Colonic mucosa (tissue), 4 donors: ENCODE results near the gene LZTFL1. TPM values are rescaled to one million over a fixed set of nuclear protein-coding genes. Genes with fewer than 3 reads are reported as not detected.

Experiments used
- DNase-seq: peaks from one replicate; pipeline ENCODE4 v3.0.0-alpha.2; 2020
- H3K27ac ChIP-seq: fragments of 200-600 bp; one replicate; pipeline ENCODE4 v1.8.0; 2021
- H3K27me3 ChIP-seq: fragments of 200-600 bp; one replicate; pipeline ENCODE4 v1.8.0; 2021
- H3K36me3 ChIP-seq: fragments of 200-600 bp; one replicate; pipeline ENCODE4 v1.8.0; 2021
- H3K4me1 ChIP-seq: fragments of 200-600 bp; one replicate; pipeline ENCODE4 v1.8.0; 2021; ENCODE audit warnings: mild to moderate bottlenecking
- H3K4me3 ChIP-seq: fragments of 200-600 bp; one replicate; pipeline ENCODE4 v1.8.0; 2021
- H3K9ac ChIP-seq, 2 donors: one replicate each; pipeline ENCODE4 v1.7.0; 2013; ENCODE audit warnings: control low read depth in 2 of 2, low read depth in 2 of 2, low read length in 2 of 2
- H3K9me3 ChIP-seq: fragments of 200-600 bp; one replicate; pipeline ENCODE4 v1.8.0; 2021
- intact Hi-C: fragments of 100-400 bp; cut with DNase I; formaldehyde crosslinking; loops from one replicate; pipeline ENCODE4 v1.14.1; 2022
- total RNA-seq, 2 donors: library from RNA; stranded (reverse); fragmentation: NEBNext Ultra II Directional in 1 of 2; extraction: Animal tissue kit (Norgen Biotek cat#: 25700) in 1 of 2; gene quantifications; one replicate each; pipeline ENCODE4 v1.2.1, GENCODE V29; 2021
- TF ChIP-seq, protein P1 (sequence below): fragments of 200-600 bp; IDR thresholded peaks from one replicate; pipeline ENCODE4 v1.8.0; 2022; ENCODE audit warnings: antibody characterized with exemption, mild to moderate bottlenecking
- donor health status: healthy.
- donor health status: DM: no; HTN: no; CAD: no.
- donor health status: DM: no; HTN: no; CAD: no.

Gene LZTFL1, protein sequence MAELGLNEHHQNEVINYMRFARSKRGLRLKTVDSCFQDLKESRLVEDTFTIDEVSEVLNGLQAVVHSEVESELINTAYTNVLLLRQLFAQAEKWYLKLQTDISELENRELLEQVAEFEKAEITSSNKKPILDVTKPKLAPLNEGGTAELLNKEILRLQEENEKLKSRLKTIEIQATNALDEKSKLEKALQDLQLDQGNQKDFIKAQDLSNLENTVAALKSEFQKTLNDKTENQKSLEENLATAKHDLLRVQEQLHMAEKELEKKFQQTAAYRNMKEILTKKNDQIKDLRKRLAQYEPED
- 10 to 100 TPM; 10.5 to 11.4 TPM for total RNA-seq

DNA sequence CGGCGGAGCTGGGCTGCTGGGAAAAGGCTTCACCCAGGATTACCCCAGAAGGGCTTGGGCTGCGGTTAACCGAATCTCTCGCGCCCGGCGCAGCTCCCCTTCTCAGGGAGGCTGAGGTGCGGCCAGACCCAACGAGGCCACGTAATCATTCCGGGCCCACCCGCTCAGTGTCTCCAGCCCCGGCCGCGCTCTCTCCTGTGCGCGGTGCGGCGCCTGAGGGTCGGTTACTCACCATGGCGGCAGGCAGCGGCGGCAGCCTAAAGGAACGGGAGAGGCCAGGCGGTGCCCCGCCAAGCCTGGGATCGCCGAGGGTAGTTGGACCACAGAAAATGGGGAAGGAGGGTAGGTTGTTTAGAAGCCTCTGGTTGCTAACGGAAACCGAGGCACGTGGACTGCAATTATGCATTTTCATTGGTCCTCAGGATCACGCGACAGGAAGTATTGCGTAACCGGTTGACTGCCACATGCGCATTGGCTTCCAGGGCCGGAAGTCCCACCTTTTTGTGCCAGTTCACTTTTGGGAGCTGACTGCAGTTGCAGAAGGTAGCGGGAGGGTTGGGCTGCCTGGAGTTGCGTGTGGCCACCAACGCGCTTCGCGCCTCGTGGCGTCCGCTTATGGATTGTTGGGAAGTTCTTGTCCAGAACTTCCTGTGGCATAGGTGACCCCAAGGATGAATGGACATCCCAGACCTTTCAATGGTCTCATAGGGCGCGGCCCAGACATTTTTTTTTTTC lies at the start of gene LZTFL1:
TSS of gene LZTFL1 (minus strand) at position 363 of the 735 bp plus-strand sequence. CDS start at position 235, 128 bp downstream.
- TF ChIP-seq, protein P1, sequence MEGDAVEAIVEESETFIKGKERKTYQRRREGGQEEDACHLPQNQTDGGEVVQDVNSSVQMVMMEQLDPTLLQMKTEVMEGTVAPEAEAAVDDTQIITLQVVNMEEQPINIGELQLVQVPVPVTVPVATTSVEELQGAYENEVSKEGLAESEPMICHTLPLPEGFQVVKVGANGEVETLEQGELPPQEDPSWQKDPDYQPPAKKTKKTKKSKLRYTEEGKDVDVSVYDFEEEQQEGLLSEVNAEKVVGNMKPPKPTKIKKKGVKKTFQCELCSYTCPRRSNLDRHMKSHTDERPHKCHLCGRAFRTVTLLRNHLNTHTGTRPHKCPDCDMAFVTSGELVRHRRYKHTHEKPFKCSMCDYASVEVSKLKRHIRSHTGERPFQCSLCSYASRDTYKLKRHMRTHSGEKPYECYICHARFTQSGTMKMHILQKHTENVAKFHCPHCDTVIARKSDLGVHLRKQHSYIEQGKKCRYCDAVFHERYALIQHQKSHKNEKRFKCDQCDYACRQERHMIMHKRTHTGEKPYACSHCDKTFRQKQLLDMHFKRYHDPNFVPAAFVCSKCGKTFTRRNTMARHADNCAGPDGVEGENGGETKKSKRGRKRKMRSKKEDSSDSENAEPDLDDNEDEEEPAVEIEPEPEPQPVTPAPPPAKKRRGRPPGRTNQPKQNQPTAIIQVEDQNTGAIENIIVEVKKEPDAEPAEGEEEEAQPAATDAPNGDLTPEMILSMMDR = no peak
- Histone ChIP-seq H3K27ac (no peak within 1 kb of the TSS), H3K9me3 (no peaks in the 10 kb centered on the region), H3K9ac (peak within 1 kb of the TSS; percentile 62 to 85), H3K4me3 (peak within 1 kb of the TSS; percentile 98), H3K4me1 (peaks cover 3% of the 10 kb centered on the region), H3K36me3 (no peaks in the 10 kb centered on the region), H3K27me3 (no peaks in the 10 kb centered on the region)
- peak; percentile 95 for DNase-seq
- intact Hi-C loops = no loop called here

DNA sequence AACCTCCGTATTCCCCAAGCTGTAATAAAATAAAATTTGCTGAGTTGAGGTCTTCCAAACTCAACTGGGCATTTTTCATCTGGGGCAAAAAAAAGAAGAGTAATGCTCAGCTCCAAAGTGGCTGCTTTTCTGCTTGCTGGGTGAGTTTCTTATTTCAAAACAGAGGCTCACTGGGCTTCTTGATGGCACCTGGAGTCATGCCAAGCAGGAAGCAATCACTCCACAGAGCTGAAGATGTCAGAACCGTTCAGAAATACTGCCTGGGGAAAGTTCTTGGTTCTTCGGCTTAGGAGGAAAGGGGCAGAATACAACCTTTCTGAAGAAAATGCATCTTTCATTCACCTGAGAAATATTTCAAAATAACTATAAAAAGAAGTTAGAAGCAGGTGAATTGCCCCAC lies 48.5 kb upstream of the LZTFL1 start:
- no peak overlapping the region for H3K4me3 ChIP-seq
- TF ChIP-seq, protein P1 = no peak
- intact Hi-C loops = no loop called here
- no peaks in the 10 kb centered on the region for H3K4me1 ChIP-seq
- no peak overlapping the region for H3K9ac ChIP-seq
- H3K27me3 ChIP-seq = no peaks in the 10 kb centered on the region
- H3K9me3 ChIP-seq = no peaks in the 10 kb centered on the region
- DNase-seq = peak; percentile 66
- H3K27ac ChIP-seq = no peak overlapping the region
- H3K36me3 ChIP-seq = no peaks in the 10 kb centered on the region

DNA sequence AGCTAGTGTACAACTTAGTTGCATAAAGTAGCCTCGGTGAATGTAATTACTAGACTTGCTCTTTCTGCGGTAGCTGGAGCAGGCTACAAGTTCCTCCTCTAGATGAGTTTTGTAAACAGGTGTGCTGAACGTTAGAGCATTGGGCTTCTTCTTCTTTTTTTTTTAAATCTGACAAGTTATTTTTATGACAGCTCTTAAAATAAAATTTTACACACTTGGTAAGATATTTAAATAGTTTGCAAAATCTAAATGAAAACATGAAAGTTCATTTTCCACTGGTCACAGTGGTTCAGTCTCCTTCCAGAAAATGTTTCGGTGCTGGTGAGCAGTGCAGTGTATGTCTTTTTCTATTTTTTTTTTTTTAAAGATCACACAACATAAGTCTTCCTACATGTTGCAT lies 47.4 kb upstream of the LZTFL1 start:
- Histone ChIP-seq H3K27me3 (no peaks in the 10 kb centered on the region), H3K4me1 (no peaks in the 10 kb centered on the region), H3K27ac (no peak overlapping the region), H3K4me3 (no peak overlapping the region), H3K9ac (no peak overlapping the region), H3K36me3 (no peaks in the 10 kb centered on the region), H3K9me3 (no peaks in the 10 kb centered on the region)
- TF ChIP-seq, protein P1 = no peak
- intact Hi-C loops = no loop called here
- DNase-seq = no peak

DNA sequence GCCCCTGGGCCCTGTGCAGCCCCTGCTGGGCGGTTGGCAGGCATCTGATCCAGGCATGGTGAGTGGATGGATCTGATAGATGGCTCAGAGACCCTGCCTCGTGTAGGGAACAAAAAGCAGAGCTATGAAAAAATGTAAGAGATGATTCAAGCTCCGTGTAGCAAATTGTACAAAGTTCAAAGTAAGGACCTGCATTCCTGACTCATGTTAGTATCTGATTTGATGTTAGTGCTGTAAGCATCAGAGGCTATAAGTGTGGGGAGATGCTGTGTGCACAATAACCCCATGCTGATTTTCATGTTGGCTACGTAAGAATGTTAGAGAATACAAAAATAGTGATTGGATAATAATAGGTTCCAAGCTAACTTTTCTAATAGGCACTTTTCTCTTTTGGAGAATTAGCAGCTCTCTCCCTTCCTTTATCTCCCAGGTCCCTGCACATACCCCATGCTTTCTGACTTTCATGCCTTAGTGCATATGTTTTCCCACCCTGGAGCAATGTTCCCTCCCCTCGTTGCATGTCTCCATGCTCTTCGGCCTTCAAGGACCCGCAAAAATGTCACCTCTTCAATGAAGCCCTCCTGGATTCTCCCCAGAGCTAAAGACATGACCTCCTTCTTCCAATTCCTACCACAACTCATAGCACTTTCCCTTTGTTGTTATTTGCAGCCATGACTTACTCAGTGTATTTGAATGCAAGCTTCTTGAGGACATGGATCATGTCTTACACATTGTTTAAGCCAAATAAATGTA lies 46.0 kb upstream of the LZTFL1 start:
- no peak for DNase-seq
- H3K4me3 ChIP-seq = no peak overlapping the region
- H3K36me3 ChIP-seq = no peaks in the 10 kb centered on the region
- no peaks in the 10 kb centered on the region for H3K4me1 ChIP-seq
- no peaks in the 10 kb centered on the region for H3K27me3 ChIP-seq
- no peaks in the 10 kb centered on the region for H3K9me3 ChIP-seq
- intact Hi-C loops = no loop called here
- no peak overlapping the region for H3K9ac ChIP-seq
- TF ChIP-seq, protein P1 = no peak
- H3K27ac ChIP-seq = no peak overlapping the region

DNA sequence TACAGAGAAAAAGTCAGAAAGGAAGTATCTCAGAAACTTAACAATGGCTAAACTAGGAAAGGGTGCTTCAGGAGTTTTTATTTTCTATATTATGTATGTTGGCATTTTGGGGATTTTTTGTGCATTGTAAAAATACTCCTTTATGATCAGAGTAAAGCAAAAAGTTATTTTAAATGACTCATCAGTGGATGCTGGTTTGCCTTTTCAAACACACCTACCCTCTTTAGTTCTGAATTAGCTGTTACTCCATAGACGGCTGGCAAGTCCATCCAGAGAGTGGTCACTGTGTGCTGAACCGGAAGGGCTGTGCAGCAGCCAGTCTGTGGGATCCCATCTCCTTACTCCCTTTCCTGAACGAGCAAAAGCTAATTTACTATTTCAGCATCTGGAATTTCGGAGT lies 45.4 kb upstream of the LZTFL1 start:
- Histone ChIP-seq H3K9me3 (no peaks in the 10 kb centered on the region), H3K36me3 (no peaks in the 10 kb centered on the region), H3K4me3 (no peak overlapping the region), H3K27me3 (no peaks in the 10 kb centered on the region), H3K4me1 (no peaks in the 10 kb centered on the region), H3K9ac (no peak overlapping the region), H3K27ac (no peak overlapping the region)
- intact Hi-C loops = no loop called here
- DNase-seq = no peak
- TF ChIP-seq, protein P1 = no peak
